ENCODE data around the gene GASK1A.
"Not testable (repeated sequence)": the region's sequence is repeated elsewhere in the genome, so short reads cannot be mapped to it uniquely, and the experiment has no call there.

The GASK1A gene

GRCh38 chr3:42979044-42979972, at the start of gene GASK1A:
Gene GASK1A (plus strand): TSS chr3:42979311. CDS start chr3:42979643, 332 bp downstream.
- peak within 1 kb of the TSS; percentile 68 for H3K4me3 ChIP-seq (ENCODE audit: low read depth, low read length)

- no peak overlapping the region for H3K4me3 ChIP-seq (ENCODE audit: low read depth, low read length)
Observed at GRCh38 chr3:42934111-42934510, 45.0 kb upstream of the GASK1A start.

DNA sequence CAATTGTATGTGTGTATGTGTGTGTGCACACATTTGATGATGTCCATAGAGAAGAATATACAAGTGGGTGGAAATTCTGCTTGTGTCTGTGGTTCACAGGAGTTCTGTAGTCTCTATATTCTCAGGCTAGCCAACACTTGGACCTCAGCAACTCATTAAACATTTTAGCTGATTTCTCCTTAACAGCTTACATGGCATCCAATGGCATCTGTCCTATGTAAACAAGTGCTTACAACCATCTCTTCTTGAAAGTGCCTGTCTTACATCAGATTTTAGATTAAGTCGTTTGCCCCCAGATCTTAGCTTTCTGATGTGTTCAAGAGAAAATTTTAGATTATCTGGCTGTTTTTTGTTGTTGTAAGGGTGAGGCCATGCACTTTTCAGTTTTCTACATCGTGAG, 44.2 kb upstream of the GASK1A start:
- no peak overlapping the region for H3K4me3 ChIP-seq (ENCODE audit: low read depth, low read length)

GRCh38 chr3:42935472-42935871, 43.6 kb upstream of the GASK1A start:
- no peak overlapping the region for H3K4me3 ChIP-seq (ENCODE audit: low read depth, low read length)

DNA sequence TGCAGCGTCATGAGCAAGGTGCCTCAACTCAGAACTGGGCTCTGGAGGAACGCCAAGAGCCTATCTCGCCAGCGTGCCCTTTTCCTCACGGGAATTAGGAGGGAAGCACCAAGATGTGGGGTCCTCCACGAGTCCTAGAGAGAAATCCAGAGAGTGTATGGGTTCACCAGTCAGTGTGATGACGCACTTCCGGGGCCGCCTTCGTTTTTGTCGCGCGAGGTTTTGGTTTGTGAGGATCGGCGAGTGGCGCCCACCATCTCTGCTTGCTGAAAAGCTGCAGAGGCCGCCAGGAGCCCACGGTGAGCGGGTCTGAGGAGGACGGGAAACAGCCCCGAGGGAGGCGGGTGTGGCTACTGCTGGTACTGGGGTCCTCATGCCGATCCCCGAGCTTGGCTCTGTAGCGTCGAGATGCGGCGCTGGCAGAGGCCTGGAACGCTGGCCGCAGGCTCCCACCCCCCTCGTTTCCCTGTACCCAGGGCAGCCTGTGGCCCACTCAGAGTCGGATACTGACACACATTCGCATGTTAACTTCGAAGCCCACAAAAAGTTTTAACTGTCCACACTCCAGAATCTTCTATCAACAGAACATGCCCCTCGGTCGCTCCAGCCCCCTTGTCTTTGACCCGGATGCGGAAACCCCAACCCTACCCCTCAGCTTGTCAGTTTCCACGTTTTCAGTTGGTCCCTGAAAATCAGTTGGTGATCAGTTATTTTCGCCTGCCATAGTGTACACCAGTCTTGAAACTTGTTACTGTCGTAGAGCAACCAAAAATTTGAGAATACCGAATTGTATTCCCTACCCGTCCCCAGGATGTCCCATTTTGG, 42.7 kb upstream of the GASK1A start:
- H3K4me3 ChIP-seq (ENCODE audit: low read depth, low read length): no peak overlapping the region

GRCh38 chr3:42937334-42937733, 41.8 kb upstream of the GASK1A start:
- H3K4me3 ChIP-seq (ENCODE audit: low read depth, low read length): no peak overlapping the region

DNA sequence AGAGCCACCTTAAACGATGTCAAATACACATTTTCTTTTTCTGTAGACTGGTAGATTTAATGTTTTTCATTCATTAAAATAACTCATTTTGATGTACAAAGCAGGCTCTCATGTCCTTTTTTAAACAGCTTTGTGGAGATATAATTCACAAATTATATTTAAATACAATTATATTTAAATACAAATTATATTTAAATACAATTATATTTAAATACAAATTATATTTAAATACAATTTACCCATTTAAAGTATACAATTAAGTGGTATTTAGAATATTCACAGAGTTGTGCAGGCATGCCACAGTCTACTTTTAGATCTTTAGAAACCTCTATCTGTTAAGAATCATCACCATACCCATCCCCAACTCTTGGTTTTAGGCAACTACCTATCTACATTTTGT, 36.4 kb upstream of the GASK1A start:
- no peak overlapping the region for H3K4me3 ChIP-seq (ENCODE audit: low read depth, low read length)

- no peak overlapping the region for H3K4me3 ChIP-seq (ENCODE audit: low read depth, low read length)
Observed at GRCh38 chr3:42946050-42946449, 33.1 kb upstream of the GASK1A start.

DNA sequence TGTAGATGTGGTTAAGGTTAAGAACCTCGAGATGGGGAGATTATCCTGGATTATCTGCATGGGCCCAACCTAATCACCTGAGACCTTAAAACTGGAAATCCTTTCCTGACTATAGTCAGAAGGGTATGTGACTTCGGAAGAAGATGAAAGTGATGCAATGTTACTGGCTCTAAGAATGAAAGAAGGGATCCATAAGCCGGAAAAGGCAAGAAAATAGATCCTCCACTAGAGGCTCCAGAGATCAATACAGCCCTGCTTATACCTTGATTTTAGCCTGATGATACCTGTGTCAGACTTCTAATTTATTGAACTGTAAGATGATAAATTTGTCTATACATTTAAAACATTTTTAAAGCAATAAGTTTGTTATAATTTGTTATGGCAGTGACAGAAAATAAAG, 21.5 kb upstream of the GASK1A start:
- H3K4me3 ChIP-seq (ENCODE audit: low read depth, low read length): no peak overlapping the region

- no peak overlapping the region for H3K4me3 ChIP-seq (ENCODE audit: low read depth, low read length)
Observed at GRCh38 chr3:42960282-42960681, 18.8 kb upstream of the GASK1A start.

DNA sequence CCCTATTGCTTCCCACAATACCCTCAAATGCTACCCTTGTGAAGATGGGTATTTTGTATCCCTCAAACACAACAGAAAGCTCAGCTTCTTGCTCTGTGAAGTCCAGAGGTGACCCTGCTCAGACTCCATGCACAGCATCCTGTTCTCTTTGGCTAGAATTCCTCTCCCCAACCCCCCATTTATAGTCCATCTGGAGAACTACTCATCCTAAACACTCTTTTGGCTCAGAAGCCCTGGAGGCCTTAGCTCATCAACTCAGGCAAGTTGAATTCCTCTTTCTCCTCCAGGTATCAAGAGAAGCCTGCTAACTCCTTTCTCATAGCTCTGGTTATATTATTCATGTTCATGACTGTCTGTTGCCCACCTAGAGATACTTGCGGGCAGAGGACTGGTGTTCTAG, 18.3 kb upstream of the GASK1A start:
- H3K4me3 ChIP-seq (ENCODE audit: low read depth, low read length): no peak overlapping the region

GRCh38 chr3:42961633-42962032, 17.5 kb upstream of the GASK1A start:
- H3K4me3 ChIP-seq (ENCODE audit: low read depth, low read length): no peak overlapping the region

DNA sequence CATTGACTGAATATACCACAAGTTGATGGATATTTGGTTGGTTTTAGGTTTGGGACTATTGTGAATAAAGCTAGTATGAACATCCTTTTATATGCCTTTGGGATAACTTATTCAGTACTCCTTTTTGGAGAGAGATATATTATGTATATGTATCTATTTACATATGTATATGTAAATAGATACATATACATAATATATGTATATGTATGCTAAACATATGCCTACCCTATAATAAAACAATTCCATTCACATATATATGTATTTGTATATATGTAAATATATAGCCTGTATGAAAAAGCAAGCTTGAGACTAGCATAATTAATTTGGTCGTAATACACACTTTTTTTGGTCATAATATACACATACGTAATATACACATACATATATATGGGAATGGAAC, 15.8 kb upstream of the GASK1A start:
- no peak overlapping the region for H3K4me3 ChIP-seq (ENCODE audit: low read depth, low read length)

DNA sequence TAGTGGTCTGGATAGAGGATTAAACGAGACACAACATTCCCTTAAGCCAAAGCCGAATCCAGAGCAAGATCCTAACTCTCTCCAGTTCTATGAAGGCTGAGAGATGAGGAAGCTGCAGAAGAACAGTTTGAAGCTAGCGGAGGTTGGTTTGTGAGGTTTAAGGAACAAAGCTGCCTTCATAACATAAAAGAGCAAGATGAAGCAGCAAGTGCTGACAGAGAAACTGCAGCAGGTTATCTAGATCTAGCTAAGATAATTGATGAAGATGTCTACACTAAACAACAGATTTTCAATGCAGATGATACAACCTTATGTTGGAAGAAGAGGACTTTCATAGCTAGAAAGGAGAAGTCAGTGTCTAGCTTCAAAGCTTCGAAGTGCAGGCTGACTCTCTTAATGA, 14.8 kb upstream of the GASK1A start:
- no peak overlapping the region for H3K4me3 ChIP-seq (ENCODE audit: low read depth, low read length)

GRCh38 chr3:42970557-42970956, 8.6 kb upstream of the GASK1A start:
- no peak overlapping the region for H3K4me3 ChIP-seq (ENCODE audit: low read depth, low read length)

- H3K4me3 ChIP-seq (ENCODE audit: low read depth, low read length): no peak overlapping the region
Observed at GRCh38 chr3:42970976-42971772, 7.9 kb upstream of the GASK1A start.

- not testable (repeated sequence) for H3K4me3 ChIP-seq (ENCODE audit: low read depth, low read length)
Observed at GRCh38 chr3:42974906-42975305, 4.2 kb upstream of the GASK1A start.

- no peak overlapping the region for H3K4me3 ChIP-seq (ENCODE audit: low read depth, low read length)
Observed at GRCh38 chr3:42975456-42975855, 3.7 kb upstream of the GASK1A start.

- no peak overlapping the region for H3K4me3 ChIP-seq (ENCODE audit: low read depth, low read length)
Observed at GRCh38 chr3:42975955-42976354, 3.2 kb upstream of the GASK1A start.

DNA sequence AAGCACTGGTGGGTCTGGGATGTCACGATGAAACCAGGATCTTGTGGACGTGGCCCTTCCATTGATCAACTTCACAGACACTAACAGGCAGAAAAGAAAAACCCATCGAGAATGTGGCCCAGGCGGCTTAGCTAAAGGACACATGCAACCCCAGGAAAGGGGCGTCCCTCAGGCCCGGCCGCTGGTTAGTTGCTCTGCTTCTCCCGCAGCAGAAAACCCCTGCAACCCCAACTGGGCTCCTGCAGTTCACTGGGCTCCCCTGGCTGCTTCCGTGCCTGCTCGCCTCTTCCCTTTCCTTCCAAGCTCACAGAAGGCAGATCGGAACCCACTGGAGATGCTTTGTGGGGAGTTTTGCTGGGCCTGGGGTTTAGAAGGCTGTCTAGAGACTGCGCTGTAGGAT, 1.1 kb downstream of the GASK1A start:
- H3K4me3 ChIP-seq (ENCODE audit: low read depth, low read length): no peak overlapping the region

GRCh38 chr3:42980909-42981308, 1.8 kb downstream of the GASK1A start:
- H3K4me3 ChIP-seq (ENCODE audit: low read depth, low read length): no peak overlapping the region
